IPS DF 4.7 (cell line): Measurements from ENCODE around the gene ESYT3.
"Not testable (repeated sequence)": the region's sequence is repeated elsewhere in the genome, so short reads cannot be mapped to it uniquely, and the experiment has no call there.

Experiments used
- DNase-seq: peaks from one replicate; pipeline ENCODE4 v3.0.0-alpha.2; 2013; ENCODE audit warnings: low spot score; ENCODE audit errors: extremely low read depth

The ESYT3 gene

GRCh38 chr3:138441742-138442141 lies 7.3 kb downstream of the ESYT3 start:
- DNase-seq, result no peak

GRCh38 chr3:138442433-138442832 lies 8.0 kb downstream of the ESYT3 start:
- DNase-seq, result no peak

- no peak for DNase-seq
Measured at GRCh38 chr3:138443091-138443490, 8.7 kb downstream of the ESYT3 start.

- no peak for DNase-seq
Measured at GRCh38 chr3:138443521-138444503, 9.4 kb downstream of the ESYT3 start.

- DNase-seq, result no peak
Measured at GRCh38 chr3:138445236-138445635, 10.8 kb downstream of the ESYT3 start.

- DNase-seq, result no peak
Measured at GRCh38 chr3:138445654-138446053, 11.2 kb downstream of the ESYT3 start.

GRCh38 chr3:138448631-138449030 lies 14.2 kb downstream of the ESYT3 start:
- DNase-seq, result no peak

GRCh38 chr3:138449490-138449889 lies 15.1 kb downstream of the ESYT3 start:
- no peak for DNase-seq

GRCh38 chr3:138450181-138450580 lies 15.8 kb downstream of the ESYT3 start:
- no peak for DNase-seq

GRCh38 chr3:138450704-138451424 lies 16.4 kb downstream of the ESYT3 start:
- no peak for DNase-seq

GRCh38 chr3:138451595-138452162 lies 17.3 kb downstream of the ESYT3 start:
- no peak for DNase-seq

- DNase-seq, result no peak
Measured at GRCh38 chr3:138452436-138452835, 18.0 kb downstream of the ESYT3 start.

- DNase-seq, result not testable (repeated sequence)
Measured at GRCh38 chr3:138453940-138454339, 19.5 kb downstream of the ESYT3 start.

GRCh38 chr3:138455801-138456716 lies 21.6 kb downstream of the ESYT3 start:
- no peak for DNase-seq

- DNase-seq, result no peak
Measured at GRCh38 chr3:138456961-138457862, 22.8 kb downstream of the ESYT3 start.

GRCh38 chr3:138457863-138458735 lies 23.7 kb downstream of the ESYT3 start:
- DNase-seq, result no peak

- no peak for DNase-seq
Measured at GRCh38 chr3:138458774-138459499, 24.5 kb downstream of the ESYT3 start.
